Ovary (tissue), 10 donors: Measurements from ENCODE around the gene UBE2E3. TPM values are rescaled to one million over a fixed set of nuclear protein-coding genes. Genes with fewer than 3 reads are reported as not detected.
"Not testable (repeated sequence)": the region's sequence is repeated elsewhere in the genome, so short reads cannot be mapped to it uniquely, and the experiment has no call there.

Experiments used
- DNase-seq, 5 donors: peaks; one replicate each; pipeline ENCODE4 v3.0.0-alpha.2; 2019 to 2020
- H3K27ac ChIP-seq, 2 donors: fragments of 200-600 bp; one replicate each; pipeline versions ENCODE4 v1.5.1 to v1.8.0; 2019 to 2022
- H3K27me3 ChIP-seq: fragments of 200-600 bp; one replicate; pipeline ENCODE4 v1.8.0; 2022
- H3K36me3 ChIP-seq: fragments of 200-600 bp; sonication (generic); one replicate; pipeline ENCODE4 v1.5.1; 2019
- H3K4me1 ChIP-seq: one replicate; pipeline ENCODE4 v1.8.1; 2013; ENCODE audit warnings: mild to moderate bottlenecking, moderate library complexity; ENCODE audit not compliant: insufficient read depth
- H3K4me3 ChIP-seq: fragments of 200-600 bp; sonication (generic); one replicate; pipeline ENCODE4 v1.5.1; 2017
- H3K9me3 ChIP-seq, 2 donors: fragments of 200-600 bp in 1 of 2; sonication (generic) in 1 of 2; one replicate each; pipeline versions ENCODE4 v1.5.1 to v1.8.1; 2013 to 2019; ENCODE audit warnings: mild to moderate bottlenecking in 1 of 2, moderate library complexity in 1 of 2
- EP300 ChIP-seq: sonication (generic); formaldehyde crosslinking; IDR thresholded peaks from one replicate; pipeline ENCODE4 v1.6.1; 2017; ENCODE audit warnings: antibody characterized with exemption
- POLR2A ChIP-seq: fragments of 450-650 bp; IDR thresholded peaks from one replicate; pipeline ENCODE4 v1.6.1; 2017; ENCODE audit warnings: antibody characterized with exemption, mild to moderate bottlenecking, moderate library complexity
- WGBS, 3 donors: extraction: QIAGEN DNeasy Blood & Tissue Kit in 1 of 3; methylation state at CpG; one replicate each; pipeline versions ENCODE4 v1.1.5 to v1.1.7; 2013 to 2017; 5-methylcytosine and 5-hydroxymethylcytosine counted together
- intact Hi-C, 4 donors: fragments of 100-400 bp; cut with DNase I; formaldehyde crosslinking; loops; one replicate each; pipeline versions ENCODE4 v1.11.0 to v1.15.1; 2022 to 2023
- long read RNA-seq, 3 donors: library from polyadenylated mRNA in 2 of 3; unstranded in 2 of 3; transcript quantifications; one replicate each; pipeline ENCODE4 v2.0.0 and lab custom pipeline, GENCODE V29; 2021 to 2026
- polyA plus RNA-seq, 2 donors: library from polyadenylated mRNA; stranded (reverse); fragments of 200-250 nt in 1 of 2; fragments of 350-450 nt in 1 of 2; fragmentation: Illumina TruSeq in 1 of 2; extraction: RNeasy Lipid Tissue Mini Kit (QIAGEN cat#74804) in 1 of 2; gene quantifications; one replicate each; pipeline ENCODE4 v1.2.3, GENCODE V29; 2013 to 2014
- total RNA-seq, 7 donors: library from RNA; depleted of rRNA in 2 of 7; stranded (reverse); fragments of >200 nt in 2 of 7; fragmentation: NEBNext Ultra II Directional in 3 of 7; extraction: Animal tissue kit (Norgen Biotek cat#: 25700) in 3 of 7; gene quantifications; one replicate each; pipeline versions ENCODE4 v1.1.0 to v1.2.4, GENCODE V29; 2016 to 2023
- TF ChIP-seq, protein P1 (sequence below), 3 donors: fragments of 450-650 bp in 2 of 3; fragments of 200-600 bp in 1 of 3; IDR thresholded peaks; one replicate each; pipeline versions ENCODE4 v1.5.1 to v1.8.0; 2016 to 2022; ENCODE audit warnings: antibody characterized with exemption in 3 of 3, mild to moderate bottlenecking in 1 of 3
- donor health status: DM: no; HTN: no; CAD: no; lungs with moderate emphysema.
- donor health status: DM: no; HTN: no; CAD: no.
- donor health status: Bipolar disorder and iron deficiency.
- donor health status: DM: yes; HTN: yes; CAD: no.
- donor health status: DM: no; HTN: no; CAD: no.
- donor health status: DM: yes; HTN: yes; CAD: no.

The UBE2E3 gene
- 10 to 100 TPM; 43.0 to 58.6 (median 49.8) TPM for total RNA-seq
- polyA plus RNA-seq: 10 to 100 TPM; 46.5 to 96.3 TPM
- long read RNA-seq, donor 1, transcript UBE2E3-202 (6 exons, 1,570 nt): major isoform, 87 of 146 reads
- long read RNA-seq, donor 1, partial matches to known transcripts: 51 of 146 reads
- long read RNA-seq, donor 1, other reads (novel, unspliced or antisense): 7 of 146 reads
- long read RNA-seq, donor 2, transcript UBE2E3-202 (6 exons, 1,570 nt): major isoform, 86 of 133 reads
- long read RNA-seq, donor 2, partial matches to known transcripts: 36 of 133 reads
- long read RNA-seq, donor 2, other reads (novel, unspliced or antisense): 9 of 133 reads
- long read RNA-seq, donor 3, transcript UBE2E3-202 (6 exons, 1,570 nt): major isoform, 82 of 97 reads
- long read RNA-seq, donor 3, partial matches to known transcripts: 5 of 97 reads
- long read RNA-seq, donor 3, other reads (novel, unspliced or antisense): 8 of 97 reads

DNA sequence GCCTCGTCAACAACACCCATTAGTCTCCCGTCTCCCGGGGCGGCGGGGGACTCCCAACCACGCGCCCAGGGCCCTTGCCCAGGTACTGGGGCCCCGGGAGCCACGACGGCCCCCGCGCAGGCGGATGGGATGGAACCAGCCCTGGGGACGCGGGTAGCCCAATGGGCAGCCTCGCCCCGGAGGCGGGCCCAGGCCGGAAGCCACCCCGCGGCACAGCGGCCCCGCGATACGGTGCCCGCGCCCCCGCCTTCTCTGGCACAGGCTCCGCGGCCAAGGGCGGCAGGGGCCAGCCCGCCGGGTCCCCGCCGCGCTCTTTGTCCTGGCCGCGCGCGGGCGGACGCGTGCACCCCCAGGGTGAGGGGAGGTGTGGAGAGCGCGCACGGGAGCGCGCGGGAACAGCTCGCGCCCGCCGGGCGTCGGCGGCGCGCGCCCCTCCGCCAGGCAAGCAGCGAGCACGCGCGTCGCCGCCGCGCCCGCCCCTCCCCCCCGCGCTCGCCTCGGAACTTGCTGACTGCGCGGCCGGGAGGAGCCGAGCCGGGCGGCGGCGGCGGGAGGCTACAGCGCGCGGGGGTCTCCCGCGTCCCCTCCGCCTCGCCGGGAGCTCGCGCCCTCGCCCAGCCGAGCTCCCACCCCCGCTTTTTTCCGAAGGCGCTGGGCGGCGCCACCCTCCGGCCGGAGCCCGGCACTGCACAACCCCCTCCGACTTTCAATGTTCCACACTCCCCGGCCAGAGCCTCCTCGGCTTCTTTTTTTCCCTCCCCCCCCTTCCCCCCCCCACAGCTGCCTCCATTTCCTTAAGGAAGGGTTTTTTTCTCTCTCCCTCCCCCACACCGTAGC lies at the start of gene UBE2E3:
Gene UBE2E3 (plus strand): TSS at position 500 of the 837 bp plus-strand sequence. CDS start 1,438 bp downstream, outside the sequence.
- no peaks in the 10 kb centered on the region for H3K36me3 ChIP-seq
- TF ChIP-seq EP300: no peak
- TF ChIP-seq, protein P1, sequence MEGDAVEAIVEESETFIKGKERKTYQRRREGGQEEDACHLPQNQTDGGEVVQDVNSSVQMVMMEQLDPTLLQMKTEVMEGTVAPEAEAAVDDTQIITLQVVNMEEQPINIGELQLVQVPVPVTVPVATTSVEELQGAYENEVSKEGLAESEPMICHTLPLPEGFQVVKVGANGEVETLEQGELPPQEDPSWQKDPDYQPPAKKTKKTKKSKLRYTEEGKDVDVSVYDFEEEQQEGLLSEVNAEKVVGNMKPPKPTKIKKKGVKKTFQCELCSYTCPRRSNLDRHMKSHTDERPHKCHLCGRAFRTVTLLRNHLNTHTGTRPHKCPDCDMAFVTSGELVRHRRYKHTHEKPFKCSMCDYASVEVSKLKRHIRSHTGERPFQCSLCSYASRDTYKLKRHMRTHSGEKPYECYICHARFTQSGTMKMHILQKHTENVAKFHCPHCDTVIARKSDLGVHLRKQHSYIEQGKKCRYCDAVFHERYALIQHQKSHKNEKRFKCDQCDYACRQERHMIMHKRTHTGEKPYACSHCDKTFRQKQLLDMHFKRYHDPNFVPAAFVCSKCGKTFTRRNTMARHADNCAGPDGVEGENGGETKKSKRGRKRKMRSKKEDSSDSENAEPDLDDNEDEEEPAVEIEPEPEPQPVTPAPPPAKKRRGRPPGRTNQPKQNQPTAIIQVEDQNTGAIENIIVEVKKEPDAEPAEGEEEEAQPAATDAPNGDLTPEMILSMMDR (IDR thresholded peaks at IDR 0.05): peak; percentile 52 to 82 (median 64)
- TF ChIP-seq POLR2A: peak; percentile 25
- DNase-seq: peak; percentile 79 to 90 (median 87)
- no peaks in the 10 kb centered on the region for H3K4me1 ChIP-seq
- WGBS, 3 donors: 0 to 1% (median 1%) methylated on average over 69 to 98 of the region's 106 CpGs
- H3K4me3 ChIP-seq: peak within 1 kb of the TSS; percentile 63
- intact Hi-C loops: no loop called here
- H3K9me3 ChIP-seq: no peaks in the 10 kb centered on the region
- no peaks in the 10 kb centered on the region for H3K27me3 ChIP-seq
- peak within 1 kb of the TSS; percentile 96 to 97 for H3K27ac ChIP-seq

DNA sequence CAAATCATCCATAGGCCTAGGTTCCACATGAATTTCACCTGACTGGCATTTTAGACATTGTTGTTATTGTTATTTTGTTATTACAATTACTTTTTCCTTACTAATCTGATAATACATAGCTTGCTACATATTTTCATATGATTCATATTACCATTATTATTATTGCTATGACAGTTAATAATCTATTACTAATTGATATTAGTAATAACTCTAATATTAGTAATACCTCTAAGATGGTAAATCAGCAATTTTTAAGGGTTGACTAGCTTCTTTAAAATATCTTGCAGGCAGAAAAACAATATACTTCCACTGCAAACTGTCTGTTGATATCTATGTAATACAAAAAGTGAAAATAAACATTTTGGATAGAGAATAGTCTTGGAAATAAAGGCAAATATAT lies 48.6 kb upstream of the UBE2E3 start:
- TF ChIP-seq, protein P1 (IDR thresholded peaks at IDR 0.05): no peak
- TF ChIP-seq POLR2A (no peak), EP300 (no peak)
- Histone ChIP-seq H3K36me3 (no peaks in the 10 kb centered on the region), H3K4me1 (no peaks in the 10 kb centered on the region), H3K27me3 (no peaks in the 10 kb centered on the region), H3K9me3 (no peaks in the 10 kb centered on the region), H3K27ac (no peak overlapping the region), H3K4me3 (no peak overlapping the region)
- no peak for DNase-seq
- intact Hi-C loops: no loop called here

DNA sequence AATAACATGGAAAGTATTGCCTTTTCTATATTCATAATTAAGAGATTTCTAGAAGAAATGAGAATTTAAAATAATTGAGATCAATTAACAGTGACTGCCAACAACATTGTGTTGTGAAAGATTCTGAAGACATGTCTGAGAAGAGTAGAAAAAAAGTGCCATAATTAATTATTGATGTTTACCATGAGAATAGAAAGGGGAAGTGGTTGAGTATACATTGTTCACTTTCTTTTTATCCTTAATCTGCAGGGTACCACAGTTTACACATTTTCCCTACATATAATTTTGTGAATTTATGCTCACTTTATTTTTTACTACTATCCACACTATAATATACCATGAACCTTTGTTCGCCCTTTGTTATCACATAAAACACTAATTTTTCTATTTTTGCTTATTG lies 47.1 kb upstream of the UBE2E3 start:
- Histone ChIP-seq H3K4me3 (no peak overlapping the region), H3K36me3 (no peaks in the 10 kb centered on the region), H3K27me3 (no peaks in the 10 kb centered on the region), H3K4me1 (no peaks in the 10 kb centered on the region), H3K9me3 (no peaks in the 10 kb centered on the region), H3K27ac (no peak overlapping the region)
- 91 to 95% (median 93%) methylated on average over 1 of the region's 1 CpG for WGBS, 3 donors
- intact Hi-C loops: no loop called here
- DNase-seq: no peak
- TF ChIP-seq POLR2A: no peak
- TF ChIP-seq, protein P1 (IDR thresholded peaks at IDR 0.05): no peak
- no peak for TF ChIP-seq EP300

DNA sequence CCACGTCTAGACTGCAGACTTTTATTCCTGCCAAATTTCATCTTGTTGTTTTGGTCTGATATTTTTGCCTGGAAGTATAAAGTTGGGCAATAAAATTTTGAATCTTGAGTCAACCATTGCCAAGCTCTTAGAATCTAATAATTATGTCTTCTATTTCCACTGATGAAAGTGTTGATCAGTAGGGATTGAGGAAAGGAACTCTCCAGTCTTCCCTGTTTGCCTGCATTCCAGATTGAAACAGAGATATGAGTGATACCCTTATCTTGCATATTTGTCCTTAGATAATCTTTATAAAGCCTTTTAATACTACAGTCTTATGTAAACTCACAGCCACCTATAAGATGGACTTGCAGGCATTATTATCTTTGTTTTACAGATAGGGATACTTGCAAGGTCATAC lies 45.5 kb upstream of the UBE2E3 start:
- WGBS, 3 donors: 14 to 27% (median 20%) methylated on average over 1 of the region's 1 CpG
- Histone ChIP-seq H3K27ac (no peak overlapping the region), H3K27me3 (no peaks in the 10 kb centered on the region), H3K9me3 (no peaks in the 10 kb centered on the region), H3K4me3 (no peak overlapping the region), H3K4me1 (no peaks in the 10 kb centered on the region), H3K36me3 (no peaks in the 10 kb centered on the region)
- no peak for DNase-seq
- TF ChIP-seq EP300: no peak
- TF ChIP-seq POLR2A: no peak
- TF ChIP-seq, protein P1 (IDR thresholded peaks at IDR 0.05): no peak
- intact Hi-C loops: no loop called here

DNA sequence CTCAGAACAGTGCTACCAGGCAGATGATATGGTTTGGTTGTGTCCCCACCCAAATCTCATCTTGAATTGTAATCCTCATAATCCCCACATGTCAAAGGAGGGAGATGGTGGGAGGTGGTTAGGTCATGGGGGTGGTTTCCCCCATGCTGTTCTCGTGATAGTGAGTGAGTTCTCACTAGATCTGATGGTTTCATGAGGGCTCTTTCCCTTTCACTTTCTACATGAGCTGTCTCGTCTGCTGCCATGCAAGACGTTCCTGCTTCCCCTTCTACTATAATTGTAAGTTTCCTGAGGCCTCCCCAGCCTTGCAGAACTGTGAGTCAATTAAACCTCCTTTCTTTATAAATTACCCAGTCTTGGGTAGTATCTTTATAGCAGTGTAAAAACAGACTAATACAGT lies 42.9 kb upstream of the UBE2E3 start:
- H3K27ac ChIP-seq, H3K9me3 ChIP-seq, H3K36me3 ChIP-seq, DNase-seq, intact Hi-C loops, H3K27me3 ChIP-seq, H3K4me3 ChIP-seq, H3K4me1 ChIP-seq: not testable (repeated sequence)
- WGBS, 3 donors: 77 to 89% (median 84%) methylated on average over 3 of the region's 3 CpGs
